HEK293 (cell line): ENCODE results near the gene PI4KA.
A peak's percentile ranks its signal among the peaks of the same experiment; 100 is the strongest.

ENCODE experiments used
- CTCF ChIA-PET: fragments of 350-600 bp; formaldehyde crosslinking; extraction: SDS; loops from one replicate; lab custom pipeline; 2021; ENCODE audit warnings: antibody characterized with exemption; lab: Yijun Ruan, JAX
- POLR2A ChIA-PET: fragments of 300-600 bp; formaldehyde crosslinking; extraction: SDS; loops from one replicate; lab custom pipeline; 2020; ENCODE audit warnings: antibody characterized with exemption, inconsistent platforms; lab: Yijun Ruan, JAX
- H3K27ac ChIP-seq: fragments of 200-500 bp; sonication (Bioruptor generic); 2 replicates; pipeline ENCODE4 v1.5.1; 2014; ENCODE audit warnings: low read depth, low read length, control low read depth, inconsistent platforms; ENCODE audit errors: extremely low read depth
- H3K36me3 ChIP-seq, 2 experiments: fragments of 200-500 bp in 1 of 2; sonication (Bioruptor generic) in 1 of 2; 1 replicate in 1 of 2; 2 replicates in 1 of 2; pipeline ENCODE4 v1.5.1; 2014 to 2017; ENCODE audit warnings: inconsistent platforms in 2 of 2, low read length in 2 of 2; ENCODE audit not compliant: control insufficient read depth in 2 of 2, insufficient read depth in 1 of 2
- H3K4me1 ChIP-seq: fragments of 200-500 bp; sonication (Bioruptor generic); 2 replicates; pipeline ENCODE4 v1.5.1; 2014; ENCODE audit warnings: mild to moderate bottlenecking, low read length, inconsistent platforms; ENCODE audit not compliant: control insufficient read depth, insufficient read depth
- H3K4me3 ChIP-seq: 2 replicates; pipeline ENCODE4 v1.5.1; 2011; ENCODE audit warnings: low read depth, mild to moderate bottlenecking, control low read depth, low read length, moderate library complexity
- H3K9me3 ChIP-seq: fragments of 200-500 bp; sonication (Bioruptor generic); 2 replicates; pipeline ENCODE4 v1.5.1; 2014; ENCODE audit warnings: low read depth, low read length, inconsistent platforms; ENCODE audit not compliant: control insufficient read depth, insufficient read depth
- HOXC10 ChIP-seq: sonication (generic); formaldehyde crosslinking; IDR thresholded peaks from 2 replicates; pipeline ENCODE4 v1.8.1; 2023; ENCODE audit warnings: mild to moderate bottlenecking, missing genetic modification reagents
- KLF9 ChIP-seq: fragments of 450-650 bp; formaldehyde crosslinking; IDR thresholded peaks from 2 replicates; pipeline ENCODE4 v1.5.1; 2016; ENCODE audit warnings: missing biosample characterization, missing genetic modification characterization, low read depth
- PRDM4 ChIP-seq: fragments of 450-650 bp; formaldehyde crosslinking; IDR thresholded peaks from 2 replicates; pipeline ENCODE4 v1.5.1; 2017; ENCODE audit warnings: missing biosample characterization, missing genetic modification characterization
- ZBTB7A ChIP-seq: fragments of 450-650 bp; formaldehyde crosslinking; IDR thresholded peaks from 2 replicates; pipeline ENCODE4 v1.5.1; 2016; ENCODE audit warnings: low read depth, missing biosample characterization, missing genetic modification characterization
- ZNF16 ChIP-seq: fragments of 450-650 bp; formaldehyde crosslinking; IDR thresholded peaks from 2 replicates; pipeline ENCODE4 v1.5.1; 2016; ENCODE audit warnings: low read depth, missing biosample characterization, missing genetic modification characterization
- ZNF174 ChIP-seq: fragments of 450-650 bp; formaldehyde crosslinking; IDR thresholded peaks from 2 replicates; pipeline ENCODE4 v1.5.0; 2017; ENCODE audit warnings: missing biosample characterization, mild to moderate bottlenecking, missing genetic modification characterization
- ZNF19 ChIP-seq: fragments of 450-650 bp; formaldehyde crosslinking; IDR thresholded peaks from 2 replicates; pipeline ENCODE4; 2016; ENCODE audit warnings: missing biosample characterization, missing genetic modification characterization, low read depth
- ZNF366 ChIP-seq: fragments of 450-650 bp; formaldehyde crosslinking; conservative IDR thresholded peaks from 2 replicates; pipeline ENCODE4 v1.5.1; 2016; ENCODE audit warnings: missing biosample characterization, missing genetic modification characterization
- ZNF394 ChIP-seq: fragments of 450-650 bp; formaldehyde crosslinking; IDR thresholded peaks from 2 replicates; pipeline ENCODE4 v1.5.1; 2016; ENCODE audit warnings: missing biosample characterization, missing genetic modification characterization, mild to moderate bottlenecking, moderate library complexity, borderline replicate concordance
- ZNF660 ChIP-seq: fragments of 450-650 bp; IDR thresholded peaks from 2 replicates; pipeline ENCODE4 v1.5.1; 2018; ENCODE audit warnings: missing biosample characterization, mild to moderate bottlenecking, missing genetic modification characterization
- ZNF776 ChIP-seq: fragments of 450-650 bp; formaldehyde crosslinking; IDR thresholded peaks from 2 replicates; pipeline ENCODE4 v1.5.0; 2017; ENCODE audit warnings: missing biosample characterization, missing genetic modification characterization, borderline replicate concordance
- TF ChIP-seq, protein P1 (sequence below): fragments of 450-650 bp; formaldehyde crosslinking; IDR thresholded peaks from 2 replicates; pipeline ENCODE4 v1.5.1; 2016; ENCODE audit warnings: missing biosample characterization, missing genetic modification characterization
- TF ChIP-seq, protein P2 (sequence below): fragments of 450-650 bp; formaldehyde crosslinking; IDR thresholded peaks from 2 replicates; pipeline ENCODE4; 2016; ENCODE audit warnings: missing biosample characterization, missing genetic modification characterization
- TF ChIP-seq, protein P3 (sequence below): fragments of 450-650 bp; formaldehyde crosslinking; IDR thresholded peaks from 2 replicates; pipeline ENCODE4 v1.5.1; 2016; ENCODE audit warnings: missing biosample characterization, missing genetic modification characterization, low read depth
- TF ChIP-seq, protein P4 (sequence below): fragments of 450-650 bp; formaldehyde crosslinking; IDR thresholded peaks from 2 replicates; pipeline ENCODE4 v1.5.1; 2016; ENCODE audit warnings: missing biosample characterization, missing genetic modification characterization
- TF ChIP-seq, protein P5 (sequence below): fragments of 450-650 bp; formaldehyde crosslinking; IDR thresholded peaks from 2 replicates; pipeline ENCODE4 v1.5.1; 2016; ENCODE audit warnings: missing biosample characterization, missing genetic modification characterization
- TF ChIP-seq, protein P6 (sequence below): fragments of 450-650 bp; formaldehyde crosslinking; IDR thresholded peaks from 2 replicates; pipeline ENCODE4 v1.5.1; 2016; ENCODE audit warnings: missing biosample characterization, missing genetic modification characterization, borderline replicate concordance

PI4KA gene

DNA sequence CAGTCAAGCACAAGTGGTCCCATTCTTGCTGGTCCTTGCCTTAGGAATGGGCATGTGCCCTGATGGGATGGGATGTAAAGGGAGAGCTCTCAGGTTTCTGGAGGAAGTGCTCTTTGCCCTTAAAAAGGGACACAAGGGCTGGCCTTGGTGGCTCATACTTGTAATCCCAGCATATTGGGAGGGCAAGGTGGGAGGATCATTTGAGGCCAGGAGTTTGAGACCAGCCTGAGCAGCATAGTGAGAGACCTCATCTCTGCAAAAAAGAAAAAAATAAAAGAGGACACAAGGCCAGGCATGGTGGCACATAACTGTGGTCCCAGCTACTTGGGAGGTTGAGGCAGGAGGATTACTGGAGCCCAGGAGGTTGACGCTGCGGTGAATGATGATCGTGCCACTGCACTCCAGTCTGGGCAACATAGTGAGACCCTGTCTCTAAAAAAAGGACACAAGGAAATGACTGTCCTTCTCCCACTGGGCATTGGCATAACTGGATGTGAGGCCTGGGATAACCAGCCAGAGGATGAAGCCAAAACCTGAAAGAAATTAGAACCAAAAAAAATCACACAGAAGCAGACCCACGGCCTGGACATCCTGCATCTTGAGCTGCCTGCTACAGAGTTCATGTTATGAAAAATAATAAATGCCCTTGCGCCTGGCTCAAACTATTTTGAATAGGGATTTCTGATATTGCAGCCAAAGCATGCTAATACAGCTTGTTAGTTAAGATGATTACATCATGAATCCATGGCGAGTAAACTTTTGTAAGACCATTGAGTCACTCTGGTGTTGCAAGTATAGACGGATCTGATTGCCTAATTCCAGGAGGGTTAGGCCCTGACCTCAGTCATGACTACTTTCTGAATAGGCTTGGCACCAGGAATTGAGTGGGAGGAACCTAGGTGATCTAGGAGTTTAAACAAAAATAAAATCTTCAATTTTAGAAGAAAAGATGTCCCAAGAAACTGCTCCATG, 45.7 kb upstream of the PI4KA start (continued):
- TF ChIP-seq, protein P1, sequence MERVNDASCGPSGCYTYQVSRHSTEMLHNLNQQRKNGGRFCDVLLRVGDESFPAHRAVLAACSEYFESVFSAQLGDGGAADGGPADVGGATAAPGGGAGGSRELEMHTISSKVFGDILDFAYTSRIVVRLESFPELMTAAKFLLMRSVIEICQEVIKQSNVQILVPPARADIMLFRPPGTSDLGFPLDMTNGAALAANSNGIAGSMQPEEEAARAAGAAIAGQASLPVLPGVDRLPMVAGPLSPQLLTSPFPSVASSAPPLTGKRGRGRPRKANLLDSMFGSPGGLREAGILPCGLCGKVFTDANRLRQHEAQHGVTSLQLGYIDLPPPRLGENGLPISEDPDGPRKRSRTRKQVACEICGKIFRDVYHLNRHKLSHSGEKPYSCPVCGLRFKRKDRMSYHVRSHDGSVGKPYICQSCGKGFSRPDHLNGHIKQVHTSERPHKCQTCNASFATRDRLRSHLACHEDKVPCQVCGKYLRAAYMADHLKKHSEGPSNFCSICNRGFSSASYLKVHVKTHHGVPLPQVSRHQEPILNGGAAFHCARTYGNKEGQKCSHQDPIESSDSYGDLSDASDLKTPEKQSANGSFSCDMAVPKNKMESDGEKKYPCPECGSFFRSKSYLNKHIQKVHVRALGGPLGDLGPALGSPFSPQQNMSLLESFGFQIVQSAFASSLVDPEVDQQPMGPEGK, result no peak
- TF ChIP-seq ZNF394 (tag by site-specific recombination) (no peak), ZNF366 (0 out of 2 replicates have a peak, but pooled peaks have one; percentile 28), ZNF16 (tag by site-specific recombination) (no peak), ZNF660 (tag by site-specific recombination) (peak; percentile 79), ZNF19 (tag by site-specific recombination) (no peak), KLF9 (tag by site-specific recombination) (no peak)
- TF ChIP-seq, protein P2, sequence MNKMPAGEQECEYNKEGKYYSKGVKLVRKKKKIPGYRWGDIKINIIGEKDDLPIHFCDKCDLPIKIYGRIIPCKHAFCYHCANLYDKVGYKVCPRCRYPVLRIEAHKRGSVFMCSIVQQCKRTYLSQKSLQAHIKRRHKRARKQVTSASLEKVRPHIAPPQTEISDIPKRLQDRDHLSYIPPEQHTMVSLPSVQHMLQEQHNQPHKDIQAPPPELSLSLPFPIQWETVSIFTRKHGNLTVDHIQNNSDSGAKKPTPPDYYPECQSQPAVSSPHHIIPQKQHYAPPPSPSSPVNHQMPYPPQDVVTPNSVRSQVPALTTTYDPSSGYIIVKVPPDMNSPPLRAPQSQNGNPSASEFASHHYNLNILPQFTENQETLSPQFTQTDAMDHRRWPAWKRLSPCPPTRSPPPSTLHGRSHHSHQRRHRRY (tag by site-specific recombination), result no peak
- TF ChIP-seq, protein P3, sequence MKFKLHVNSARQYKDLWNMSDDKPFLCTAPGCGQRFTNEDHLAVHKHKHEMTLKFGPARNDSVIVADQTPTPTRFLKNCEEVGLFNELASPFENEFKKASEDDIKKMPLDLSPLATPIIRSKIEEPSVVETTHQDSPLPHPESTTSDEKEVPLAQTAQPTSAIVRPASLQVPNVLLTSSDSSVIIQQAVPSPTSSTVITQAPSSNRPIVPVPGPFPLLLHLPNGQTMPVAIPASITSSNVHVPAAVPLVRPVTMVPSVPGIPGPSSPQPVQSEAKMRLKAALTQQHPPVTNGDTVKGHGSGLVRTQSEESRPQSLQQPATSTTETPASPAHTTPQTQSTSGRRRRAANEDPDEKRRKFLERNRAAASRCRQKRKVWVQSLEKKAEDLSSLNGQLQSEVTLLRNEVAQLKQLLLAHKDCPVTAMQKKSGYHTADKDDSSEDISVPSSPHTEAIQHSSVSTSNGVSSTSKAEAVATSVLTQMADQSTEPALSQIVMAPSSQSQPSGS (tag by site-specific recombination), result peak; percentile 89
- TF ChIP-seq, protein P4, sequence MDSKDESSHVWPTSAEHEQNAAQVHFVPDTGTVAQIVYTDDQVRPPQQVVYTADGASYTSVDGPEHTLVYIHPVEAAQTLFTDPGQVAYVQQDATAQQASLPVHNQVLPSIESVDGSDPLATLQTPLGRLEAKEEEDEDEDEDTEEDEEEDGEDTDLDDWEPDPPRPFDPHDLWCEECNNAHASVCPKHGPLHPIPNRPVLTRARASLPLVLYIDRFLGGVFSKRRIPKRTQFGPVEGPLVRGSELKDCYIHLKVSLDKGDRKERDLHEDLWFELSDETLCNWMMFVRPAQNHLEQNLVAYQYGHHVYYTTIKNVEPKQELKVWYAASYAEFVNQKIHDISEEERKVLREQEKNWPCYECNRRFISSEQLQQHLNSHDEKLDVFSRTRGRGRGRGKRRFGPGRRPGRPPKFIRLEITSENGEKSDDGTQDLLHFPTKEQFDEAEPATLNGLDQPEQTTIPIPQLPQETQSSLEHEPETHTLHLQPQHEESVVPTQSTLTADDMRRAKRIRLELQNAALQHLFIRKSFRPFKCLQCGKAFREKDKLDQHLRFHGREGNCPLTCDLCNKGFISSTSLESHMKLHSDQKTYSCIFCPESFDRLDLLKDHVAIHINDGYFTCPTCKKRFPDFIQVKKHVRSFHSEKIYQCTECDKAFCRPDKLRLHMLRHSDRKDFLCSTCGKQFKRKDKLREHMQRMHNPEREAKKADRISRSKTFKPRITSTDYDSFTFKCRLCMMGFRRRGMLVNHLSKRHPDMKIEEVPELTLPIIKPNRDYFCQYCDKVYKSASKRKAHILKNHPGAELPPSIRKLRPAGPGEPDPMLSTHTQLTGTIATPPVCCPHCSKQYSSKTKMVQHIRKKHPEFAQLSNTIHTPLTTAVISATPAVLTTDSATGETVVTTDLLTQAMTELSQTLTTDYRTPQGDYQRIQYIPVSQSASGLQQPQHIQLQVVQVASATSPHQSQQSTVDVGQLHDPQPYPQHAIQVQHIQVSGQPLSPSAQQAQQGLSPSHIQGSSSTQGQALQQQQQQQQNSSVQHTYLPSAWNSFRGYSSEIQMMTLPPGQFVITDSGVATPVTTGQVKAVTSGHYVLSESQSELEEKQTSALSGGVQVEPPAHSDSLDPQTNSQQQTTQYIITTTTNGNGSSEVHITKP (tag by site-specific recombination), result peak; percentile 27; the same call in 1 of the 2 replicates

GRCh38 chr22:20903093-20903492, 44.5 kb upstream of the PI4KA start:
- POLR2A ChIA-PET, result no interaction called here
- Histone ChIP-seq H3K27ac (no peak overlapping the region), H3K4me1 (no peaks in the 10 kb centered on the region), H3K36me3 (no peaks in the 10 kb centered on the region), H3K4me3 (no peak overlapping the region), H3K9me3 (no peaks in the 10 kb centered on the region)
- CTCF ChIA-PET, result interaction anchor here (0.6 to 1.5 kb wide), 2 partner anchors 7 to 17 kb away, joined by 3 to 8 read pairs; no protein-coding TSS in a partner anchor
- no peak for TF ChIP-seq PRDM4 (tag by site-specific recombination)
- TF ChIP-seq, protein P5, sequence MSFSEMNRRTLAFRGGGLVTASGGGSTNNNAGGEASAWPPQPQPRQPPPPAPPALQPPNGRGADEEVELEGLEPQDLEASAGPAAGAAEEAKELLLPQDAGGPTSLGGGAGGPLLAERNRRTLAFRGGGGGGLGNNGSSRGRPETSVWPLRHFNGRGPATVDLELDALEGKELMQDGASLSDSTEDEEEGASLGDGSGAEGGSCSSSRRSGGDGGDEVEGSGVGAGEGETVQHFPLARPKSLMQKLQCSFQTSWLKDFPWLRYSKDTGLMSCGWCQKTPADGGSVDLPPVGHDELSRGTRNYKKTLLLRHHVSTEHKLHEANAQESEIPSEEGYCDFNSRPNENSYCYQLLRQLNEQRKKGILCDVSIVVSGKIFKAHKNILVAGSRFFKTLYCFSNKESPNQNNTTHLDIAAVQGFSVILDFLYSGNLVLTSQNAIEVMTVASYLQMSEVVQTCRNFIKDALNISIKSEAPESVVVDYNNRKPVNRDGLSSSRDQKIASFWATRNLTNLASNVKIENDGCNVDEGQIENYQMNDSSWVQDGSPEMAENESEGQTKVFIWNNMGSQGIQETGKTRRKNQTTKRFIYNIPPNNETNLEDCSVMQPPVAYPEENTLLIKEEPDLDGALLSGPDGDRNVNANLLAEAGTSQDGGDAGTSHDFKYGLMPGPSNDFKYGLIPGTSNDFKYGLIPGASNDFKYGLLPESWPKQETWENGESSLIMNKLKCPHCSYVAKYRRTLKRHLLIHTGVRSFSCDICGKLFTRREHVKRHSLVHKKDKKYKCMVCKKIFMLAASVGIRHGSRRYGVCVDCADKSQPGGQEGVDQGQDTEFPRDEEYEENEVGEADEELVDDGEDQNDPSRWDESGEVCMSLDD (tag by site-specific recombination), result no peak
- TF ChIP-seq ZNF776 (tag by site-specific recombination), result no peak
- no peak for TF ChIP-seq HOXC10 (CRISPR knock-in tag)
- TF ChIP-seq, protein P6, sequence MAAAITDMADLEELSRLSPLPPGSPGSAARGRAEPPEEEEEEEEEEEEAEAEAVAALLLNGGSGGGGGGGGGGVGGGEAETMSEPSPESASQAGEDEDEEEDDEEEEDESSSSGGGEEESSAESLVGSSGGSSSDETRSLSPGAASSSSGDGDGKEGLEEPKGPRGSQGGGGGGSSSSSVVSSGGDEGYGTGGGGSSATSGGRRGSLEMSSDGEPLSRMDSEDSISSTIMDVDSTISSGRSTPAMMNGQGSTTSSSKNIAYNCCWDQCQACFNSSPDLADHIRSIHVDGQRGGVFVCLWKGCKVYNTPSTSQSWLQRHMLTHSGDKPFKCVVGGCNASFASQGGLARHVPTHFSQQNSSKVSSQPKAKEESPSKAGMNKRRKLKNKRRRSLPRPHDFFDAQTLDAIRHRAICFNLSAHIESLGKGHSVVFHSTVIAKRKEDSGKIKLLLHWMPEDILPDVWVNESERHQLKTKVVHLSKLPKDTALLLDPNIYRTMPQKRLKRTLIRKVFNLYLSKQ (tag by site-specific recombination), result no peak
- no peak for TF ChIP-seq ZBTB7A (tag by site-specific recombination)
- TF ChIP-seq ZNF174 (tag by site-specific recombination), result no peak
